OCI-M1 (cell line): ENCODE measurements around the gene PI16.
"Not testable (repeated sequence)": the region's sequence is repeated elsewhere in the genome, so short reads cannot be mapped to it uniquely, and the experiment has no call there.

Experiments
- DNase-seq: peaks from one replicate; lab custom pipeline; 2025; lab: John Stamatoyannopoulos, UW

Gene PI16

GRCh38 chr6:36975231-36976006 lies 20.9 kb downstream of the PI16 start:
- DNase-seq = no peak

- no peak for DNase-seq
Observed at GRCh38 chr6:36976007-36976264, 21.4 kb downstream of the PI16 start.

GRCh38 chr6:36976509-36976908 lies 22.0 kb downstream of the PI16 start:
- no peak for DNase-seq

GRCh38 chr6:36976931-36977330 lies 22.4 kb downstream of the PI16 start:
- no peak for DNase-seq

GRCh38 chr6:36977470-36977941 lies 23.0 kb downstream of the PI16 start:
- DNase-seq = no peak

- no peak for DNase-seq
Observed at GRCh38 chr6:36978421-36979346, 24.1 kb downstream of the PI16 start.

GRCh38 chr6:36979347-36979742 lies 24.8 kb downstream of the PI16 start:
- DNase-seq = no peak

GRCh38 chr6:36980129-36980528 lies 25.6 kb downstream of the PI16 start:
- DNase-seq = no peak

- no peak for DNase-seq
Observed at GRCh38 chr6:36980876-36981619, 26.5 kb downstream of the PI16 start.

- DNase-seq = no peak
Observed at GRCh38 chr6:36983538-36983937, 29.0 kb downstream of the PI16 start.

- DNase-seq = peak; percentile 68
Observed at GRCh38 chr6:36984581-36985416, 30.3 kb downstream of the PI16 start.

- DNase-seq = no peak
Observed at GRCh38 chr6:36985417-36985807, 30.9 kb downstream of the PI16 start.

GRCh38 chr6:36985808-36986703 lies 31.5 kb downstream of the PI16 start, which contains the start of gene MTCH1:
Gene MTCH1 (minus strand): TSS chr6:36986196. CDS start chr6:36986173, 23 bp downstream.
- peak; percentile 95 for DNase-seq

GRCh38 chr6:36986704-36987047 lies 32.1 kb downstream of the PI16 start:
- DNase-seq = peak; percentile 67

- DNase-seq = no peak
Observed at GRCh38 chr6:36989264-36989663, 34.7 kb downstream of the PI16 start.

GRCh38 chr6:36990401-36990800 lies 35.9 kb downstream of the PI16 start:
- DNase-seq = not testable (repeated sequence)

- DNase-seq = no peak
Observed at GRCh38 chr6:36997811-36998722, 43.5 kb downstream of the PI16 start.

GRCh38 chr6:36998723-36999038 lies 44.1 kb downstream of the PI16 start:
- no peak for DNase-seq

- no peak for DNase-seq
Observed at GRCh38 chr6:36999061-36999750, 44.7 kb downstream of the PI16 start.
